GM19467 (cell line): Measurements from ENCODE around the gene PCDHA12.
"Not testable (repeated sequence)": the region's sequence is repeated elsewhere in the genome, so short reads cannot be mapped to it uniquely, and the experiment has no call there.

ENCODE experiments used
- ATAC-seq: cut with Tn5 transposase; IDR thresholded peaks from one replicate; pipeline ENCODE4 v1.9.1; 2021; ENCODE audit warnings: mild to moderate bottlenecking, moderate library complexity; ENCODE audit not compliant: unreplicated experiment

PCDHA12 gene

GRCh38 chr5:140857177-140857986, 17.7 kb upstream of the PCDHA12 start:
- ATAC-seq = no peak

- ATAC-seq = no peak
Measured at GRCh38 chr5:140857987-140858240, 17.2 kb upstream of the PCDHA12 start.

GRCh38 chr5:140862441-140863295, 12.4 kb upstream of the PCDHA12 start:
- ATAC-seq = no peak

- no peak for ATAC-seq
Measured at GRCh38 chr5:140868721-140869554, 6.2 kb upstream of the PCDHA12 start, which contains the start of gene PCDHA11. TSS of gene PCDHA11 (plus strand) at chr5:140868957. CDS start at chr5:140869104, 147 bp downstream.

- ATAC-seq = no peak
Measured at GRCh38 chr5:140869555-140869886, 5.6 kb upstream of the PCDHA12 start.

GRCh38 chr5:140870221-140871201, 4.6 kb upstream of the PCDHA12 start:
- ATAC-seq = no peak

- not testable (repeated sequence) for ATAC-seq
Measured at GRCh38 chr5:140876541-140877261, 1.6 kb downstream of the PCDHA12 start.

- no peak for ATAC-seq
Measured at GRCh38 chr5:140877262-140877581, 2.1 kb downstream of the PCDHA12 start.

GRCh38 chr5:140881889-140882590, 6.9 kb downstream of the PCDHA12 start, which contains the start of gene PCDHA13:
TSS of gene PCDHA13 (plus strand) at chr5:140882124. CDS start at chr5:140882269, 145 bp downstream.
- no peak for ATAC-seq

- ATAC-seq = no peak
Measured at GRCh38 chr5:140882591-140882899, 7.4 kb downstream of the PCDHA12 start.

- ATAC-seq = no peak
Measured at GRCh38 chr5:140883373-140883772, 8.3 kb downstream of the PCDHA12 start.

- ATAC-seq = no peak
Measured at GRCh38 chr5:140883927-140884697, 9.0 kb downstream of the PCDHA12 start.

GRCh38 chr5:140916325-140916724, 41.2 kb downstream of the PCDHA12 start:
- no peak for ATAC-seq

- ATAC-seq = no peak
Measured at GRCh38 chr5:140923601-140924000, 48.5 kb downstream of the PCDHA12 start.

GRCh38 chr5:140925806-140926442, 50.8 kb downstream of the PCDHA12 start, which contains the start of gene PCDHAC1:
TSS of gene PCDHAC1 (plus strand) at chr5:140926299. CDS start at chr5:140926893, 594 bp downstream.
- ATAC-seq = no peak

- no peak for ATAC-seq
Measured at GRCh38 chr5:140926443-140927227, 51.5 kb downstream of the PCDHA12 start.

- ATAC-seq = no peak
Measured at GRCh38 chr5:140927228-140927573, 52.1 kb downstream of the PCDHA12 start.
